ENCODE data around the gene SSBP1.

DNA sequence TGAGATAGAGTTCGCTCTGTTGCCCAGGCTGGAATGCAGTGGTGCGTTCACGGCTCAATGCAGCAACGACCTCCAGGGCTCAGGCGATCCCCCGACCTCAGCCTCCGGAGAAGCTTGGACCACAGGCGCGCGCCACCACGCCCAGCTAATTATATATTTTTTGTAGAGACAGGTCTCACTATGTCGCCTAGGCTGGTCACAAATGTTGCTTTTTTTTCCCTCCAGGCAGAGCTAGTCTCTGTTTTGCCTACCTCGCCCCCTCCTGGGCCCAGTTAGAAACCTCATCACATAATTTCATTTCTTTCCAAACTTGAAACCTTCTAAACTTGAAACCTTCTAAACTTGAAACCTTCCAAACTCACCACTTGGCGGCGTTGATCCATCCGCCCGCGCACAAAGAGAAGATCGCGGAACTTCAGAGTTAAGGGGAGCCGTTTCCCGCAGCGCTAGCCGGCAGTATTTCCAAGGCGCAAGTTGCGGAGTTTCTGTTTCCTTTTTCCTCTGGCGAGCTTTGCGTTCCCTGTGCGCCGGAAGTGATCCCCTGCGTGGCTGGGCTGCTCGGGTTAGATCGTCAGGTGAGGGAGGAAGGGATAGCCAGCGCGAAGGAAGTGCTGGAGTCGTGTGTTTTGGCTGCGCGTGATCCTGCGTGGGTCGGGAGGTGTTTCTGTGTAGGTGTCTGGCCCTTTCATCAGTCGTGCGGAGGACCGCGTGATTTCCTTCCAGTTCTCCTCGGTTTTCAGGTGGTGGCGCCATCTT is at the start of gene SSBP1:
- TF ChIP-seq, protein P1, sequence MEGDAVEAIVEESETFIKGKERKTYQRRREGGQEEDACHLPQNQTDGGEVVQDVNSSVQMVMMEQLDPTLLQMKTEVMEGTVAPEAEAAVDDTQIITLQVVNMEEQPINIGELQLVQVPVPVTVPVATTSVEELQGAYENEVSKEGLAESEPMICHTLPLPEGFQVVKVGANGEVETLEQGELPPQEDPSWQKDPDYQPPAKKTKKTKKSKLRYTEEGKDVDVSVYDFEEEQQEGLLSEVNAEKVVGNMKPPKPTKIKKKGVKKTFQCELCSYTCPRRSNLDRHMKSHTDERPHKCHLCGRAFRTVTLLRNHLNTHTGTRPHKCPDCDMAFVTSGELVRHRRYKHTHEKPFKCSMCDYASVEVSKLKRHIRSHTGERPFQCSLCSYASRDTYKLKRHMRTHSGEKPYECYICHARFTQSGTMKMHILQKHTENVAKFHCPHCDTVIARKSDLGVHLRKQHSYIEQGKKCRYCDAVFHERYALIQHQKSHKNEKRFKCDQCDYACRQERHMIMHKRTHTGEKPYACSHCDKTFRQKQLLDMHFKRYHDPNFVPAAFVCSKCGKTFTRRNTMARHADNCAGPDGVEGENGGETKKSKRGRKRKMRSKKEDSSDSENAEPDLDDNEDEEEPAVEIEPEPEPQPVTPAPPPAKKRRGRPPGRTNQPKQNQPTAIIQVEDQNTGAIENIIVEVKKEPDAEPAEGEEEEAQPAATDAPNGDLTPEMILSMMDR (IDR thresholded peaks at IDR 0.05) = peak; percentile 68 to 85 (median 78)
- peak; percentile 55 for TF ChIP-seq POLR2A (IDR thresholded peaks at IDR 0.05)
